Superior temporal gyrus (tissue), 1 donor: ENCODE results near the gene ARHGAP19.

ENCODE experiments used
- DNase-seq: peaks from one replicate; pipeline ENCODE4 v3.0.0-alpha.2; 2016; ENCODE audit errors: extremely low spot score

Gene ARHGAP19

DNA sequence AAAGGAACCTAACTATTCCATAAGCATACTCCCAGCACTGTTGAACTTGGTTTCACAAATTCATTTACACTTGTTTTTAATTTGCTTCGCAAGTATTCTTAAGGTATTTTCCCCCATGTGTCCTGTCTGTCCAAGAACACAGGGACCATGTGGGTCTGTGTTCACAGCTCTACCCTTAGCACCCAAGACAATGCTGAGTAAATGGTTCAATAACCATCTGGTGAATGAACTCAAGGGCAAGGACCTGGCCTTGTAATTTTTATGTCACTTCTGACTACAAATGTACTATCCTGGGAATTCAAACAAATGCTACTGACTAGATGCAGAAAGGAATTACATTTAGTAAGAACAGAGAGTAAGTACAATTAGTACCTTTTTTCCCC, 63.7 kb downstream of the ARHGAP19 start:
- DNase-seq, result no peak

DNA sequence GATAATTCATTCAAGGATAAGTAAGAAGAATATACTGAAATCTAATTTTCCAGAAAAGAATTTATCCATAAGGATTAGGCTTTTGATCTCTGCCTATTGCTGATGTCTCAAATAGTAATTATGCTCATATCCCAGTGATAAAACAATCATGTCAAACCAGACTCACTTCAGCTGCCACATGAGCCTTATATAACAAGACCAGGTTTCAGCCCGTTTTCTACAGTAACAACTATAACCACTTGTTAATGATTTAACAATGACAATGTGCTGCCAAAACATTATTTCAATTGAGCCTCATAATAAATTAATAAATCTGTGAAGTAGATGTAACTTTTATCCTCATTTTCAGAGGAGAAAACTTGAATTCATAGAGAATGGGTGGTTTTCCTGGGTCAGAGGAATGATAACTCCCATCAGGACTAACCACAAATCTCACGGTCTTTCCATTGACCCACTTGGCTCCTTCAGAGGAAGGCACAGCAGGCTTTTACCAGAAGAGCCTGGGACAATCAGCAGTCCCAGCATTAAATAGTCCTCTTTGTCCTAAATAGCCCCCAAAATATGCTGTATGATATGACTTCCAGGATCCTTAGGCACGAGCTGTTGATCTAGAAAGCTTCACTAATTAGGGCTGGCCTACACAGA, 64.2 kb downstream of the ARHGAP19 start:
- no peak for DNase-seq

DNA sequence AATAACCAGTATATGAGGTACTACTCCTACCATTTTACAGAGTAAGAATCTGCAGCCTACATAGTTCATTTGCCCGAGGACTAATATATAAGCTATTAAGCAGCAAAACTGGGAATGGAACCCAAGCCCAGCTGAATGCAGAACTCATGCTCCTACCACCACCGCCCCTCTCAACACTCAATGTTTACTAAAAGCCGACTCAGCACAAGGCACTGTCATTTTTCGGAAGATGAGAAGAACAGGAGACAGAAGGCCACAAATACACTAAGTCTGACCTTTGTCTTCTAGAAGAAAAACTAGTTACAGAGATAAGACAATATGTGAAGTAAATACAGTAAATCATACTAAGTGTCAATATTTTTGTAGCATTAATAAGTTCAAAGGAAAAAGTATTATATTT, 66.0 kb downstream of the ARHGAP19 start:
- no peak for DNase-seq

GRCh38 chr10:97224483-97225435, 67.7 kb downstream of the ARHGAP19 start:
- DNase-seq, result no peak

DNA sequence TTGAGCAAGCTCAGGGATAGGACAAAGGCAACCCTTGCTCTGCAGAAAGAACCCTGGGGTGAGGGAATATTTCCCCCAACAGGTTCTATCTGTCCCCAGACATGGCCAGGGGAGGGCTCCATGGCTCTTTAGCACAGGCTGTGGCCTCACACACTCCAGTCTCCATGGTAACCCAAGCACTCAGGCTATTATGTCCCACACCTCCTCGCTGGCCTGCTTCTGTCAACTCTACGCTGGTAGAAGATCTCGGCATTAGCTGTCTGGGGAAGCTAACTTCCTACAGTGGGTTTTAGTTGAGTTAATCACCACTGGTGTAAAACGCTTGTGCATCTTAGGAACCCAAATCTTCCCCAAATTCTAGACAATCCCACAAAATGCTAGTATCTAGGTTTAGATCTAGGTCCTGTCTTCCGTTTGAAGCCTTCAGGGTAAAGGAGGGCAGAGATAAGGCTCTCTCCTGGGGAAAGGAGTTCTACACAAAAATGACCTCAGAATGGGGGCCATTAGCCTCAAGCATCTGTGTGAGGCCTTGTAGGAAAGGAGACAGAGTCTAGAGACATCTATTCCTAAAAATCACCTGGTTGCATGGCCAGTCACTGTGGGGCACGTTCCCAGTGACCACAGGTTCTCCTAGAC, 70.0 kb downstream of the ARHGAP19 start:
- peak; percentile 21 for DNase-seq

DNA sequence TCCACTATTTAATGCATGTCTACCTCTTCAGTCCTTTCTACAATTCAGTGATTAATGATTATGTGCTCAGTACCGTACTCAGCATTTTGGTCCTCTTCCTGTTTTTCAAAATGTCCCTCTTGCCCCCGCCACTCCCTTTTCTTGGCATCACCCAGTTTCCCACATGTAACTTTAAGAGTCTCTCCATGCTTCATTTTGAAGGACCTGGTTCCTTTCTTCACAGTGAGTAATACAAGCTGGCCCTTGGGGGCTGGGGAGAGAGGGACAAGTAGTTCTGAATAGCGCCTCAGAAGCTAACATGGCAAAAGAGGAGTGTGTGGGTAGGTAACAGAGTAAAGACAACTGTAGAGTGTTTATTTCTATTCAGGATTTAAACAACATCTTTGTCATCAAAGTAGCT, 72.1 kb downstream of the ARHGAP19 start:
- no peak for DNase-seq

GRCh38 chr10:97217299-97217698, 75.1 kb downstream of the ARHGAP19 start:
- DNase-seq, result no peak

DNA sequence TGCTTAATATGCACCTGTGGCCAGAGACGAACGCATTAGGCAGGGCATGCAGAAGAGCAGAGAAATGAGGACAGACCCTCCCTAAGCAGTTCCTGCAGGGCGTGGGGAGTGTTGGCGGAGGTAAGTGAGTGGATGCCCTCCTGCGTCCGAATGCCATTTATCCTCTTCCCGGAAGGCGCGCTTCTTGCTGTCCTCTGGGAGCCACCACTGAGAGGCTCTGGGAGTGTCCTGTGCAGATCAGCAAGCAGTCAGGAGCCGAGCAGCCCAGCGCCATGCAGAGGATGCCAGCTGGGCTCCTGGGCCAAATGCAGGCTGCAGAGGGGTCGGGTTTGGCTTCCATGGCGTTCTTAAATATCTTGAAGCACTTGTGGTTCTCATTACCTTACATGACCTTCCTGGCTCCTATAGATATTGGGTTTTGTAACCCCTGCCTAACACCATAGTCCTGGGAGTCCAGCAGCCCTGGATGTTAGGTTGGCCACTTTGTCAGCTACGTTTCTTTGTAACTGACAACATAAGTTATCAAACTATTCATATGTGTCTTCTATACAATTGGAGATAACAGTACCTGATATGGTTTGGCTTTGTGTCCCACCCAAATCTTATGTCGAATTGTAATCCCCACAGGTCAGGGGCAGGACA, 76.7 kb downstream of the ARHGAP19 start:
- no peak for DNase-seq

- DNase-seq, result no peak
Measured at GRCh38 chr10:97213431-97213830, 79.0 kb downstream of the ARHGAP19 start.

DNA sequence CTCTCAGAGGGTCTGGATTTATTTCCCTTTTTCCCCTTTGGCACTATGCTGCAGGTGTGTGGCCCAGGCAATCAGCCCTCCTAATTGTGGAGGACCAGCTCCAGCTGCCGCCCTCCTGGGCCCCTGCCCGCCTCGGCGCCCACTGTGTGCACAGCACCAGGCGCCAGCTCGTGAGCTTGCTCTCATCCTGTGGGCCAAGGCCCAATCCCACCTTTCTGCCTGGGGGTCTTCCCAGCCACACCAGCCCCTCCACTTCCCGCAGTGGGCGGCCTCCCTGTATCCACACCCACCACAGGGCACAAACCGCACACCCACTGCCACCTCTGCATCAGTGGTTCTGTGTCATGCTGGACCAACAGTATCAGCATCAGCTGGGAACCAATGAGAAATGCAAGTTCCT, 81.2 kb downstream of the ARHGAP19 start:
- no peak for DNase-seq

GRCh38 chr10:97210543-97210960, 81.9 kb downstream of the ARHGAP19 start:
- DNase-seq, result peak; percentile 91

DNA sequence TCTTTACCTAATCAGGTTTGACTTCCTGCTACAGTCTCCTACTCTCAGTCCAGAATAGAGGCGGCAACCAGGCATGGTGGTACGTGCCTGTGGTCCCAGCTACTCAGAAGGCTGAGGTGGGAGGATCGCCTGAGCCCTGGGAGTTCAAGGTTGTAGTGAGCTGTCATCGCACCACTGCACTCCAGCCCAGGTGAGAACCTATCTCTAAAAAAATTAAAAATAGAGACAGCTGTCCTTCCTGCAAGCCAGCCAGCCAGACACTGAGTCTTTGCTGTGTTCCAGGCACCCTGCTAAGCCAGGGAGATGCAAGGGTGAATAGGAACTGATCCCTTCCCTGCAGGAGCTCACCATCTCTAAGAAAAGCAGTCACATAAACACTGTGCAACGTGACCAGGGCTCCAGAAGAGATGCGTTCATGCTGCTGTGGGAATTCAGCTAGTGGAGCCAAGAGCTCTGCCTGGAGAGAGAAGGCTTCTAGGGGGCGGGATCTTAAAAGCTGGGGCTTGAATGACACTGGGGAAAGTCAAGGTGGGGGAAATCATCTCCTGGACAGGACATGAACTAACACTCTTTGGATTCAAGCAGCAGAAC, 84.6 kb downstream of the ARHGAP19 start:
- no peak for DNase-seq

GRCh38 chr10:97207131-97207530, 85.3 kb downstream of the ARHGAP19 start:
- DNase-seq, result no peak

- no peak for DNase-seq
Measured at GRCh38 chr10:97204826-97205679, 87.4 kb downstream of the ARHGAP19 start.

DNA sequence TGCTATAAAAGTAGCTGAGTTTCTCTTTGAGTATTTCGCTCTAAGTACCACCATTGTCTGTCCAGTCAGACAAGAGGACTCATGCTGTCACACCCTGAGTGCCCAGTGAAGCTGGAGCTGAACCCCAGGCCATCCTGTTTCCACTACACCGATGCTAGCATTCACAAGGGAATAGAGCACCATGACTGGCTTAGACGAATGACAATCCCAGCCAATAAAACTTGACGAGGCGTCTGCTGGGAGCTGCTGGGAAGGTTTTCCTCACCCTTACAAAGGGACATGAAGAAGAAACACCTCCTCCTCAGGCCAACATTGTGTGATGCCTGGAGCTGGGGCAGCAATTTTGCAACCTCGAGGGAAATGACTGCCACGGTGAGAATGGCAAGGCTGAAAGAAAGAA, 89.2 kb downstream of the ARHGAP19 start:
- no peak for DNase-seq

DNA sequence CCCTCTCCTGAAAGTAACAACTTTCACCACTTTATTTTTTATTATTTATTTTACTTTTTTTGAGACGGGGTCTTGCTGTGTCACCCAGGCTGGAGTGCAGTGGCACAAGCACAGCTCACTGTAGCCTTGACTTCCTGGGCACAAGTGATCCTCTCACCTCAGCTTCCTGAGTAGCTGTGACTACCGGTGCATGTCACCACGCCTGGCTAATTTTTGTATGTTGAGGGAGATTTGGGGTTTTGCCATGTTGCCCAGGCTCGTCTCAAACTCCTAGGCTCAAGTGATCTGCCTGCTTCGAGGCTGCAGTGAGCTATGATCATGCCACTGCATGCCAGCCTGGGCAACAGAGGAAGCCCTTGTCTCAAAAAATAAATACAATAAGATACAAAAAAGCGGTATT, 91.8 kb downstream of the ARHGAP19 start:
- no peak for DNase-seq

GRCh38 chr10:97199152-97199551, 93.3 kb downstream of the ARHGAP19 start:
- no peak for DNase-seq

GRCh38 chr10:97197030-97197500, 95.4 kb downstream of the ARHGAP19 start:
- DNase-seq, result no peak

DNA sequence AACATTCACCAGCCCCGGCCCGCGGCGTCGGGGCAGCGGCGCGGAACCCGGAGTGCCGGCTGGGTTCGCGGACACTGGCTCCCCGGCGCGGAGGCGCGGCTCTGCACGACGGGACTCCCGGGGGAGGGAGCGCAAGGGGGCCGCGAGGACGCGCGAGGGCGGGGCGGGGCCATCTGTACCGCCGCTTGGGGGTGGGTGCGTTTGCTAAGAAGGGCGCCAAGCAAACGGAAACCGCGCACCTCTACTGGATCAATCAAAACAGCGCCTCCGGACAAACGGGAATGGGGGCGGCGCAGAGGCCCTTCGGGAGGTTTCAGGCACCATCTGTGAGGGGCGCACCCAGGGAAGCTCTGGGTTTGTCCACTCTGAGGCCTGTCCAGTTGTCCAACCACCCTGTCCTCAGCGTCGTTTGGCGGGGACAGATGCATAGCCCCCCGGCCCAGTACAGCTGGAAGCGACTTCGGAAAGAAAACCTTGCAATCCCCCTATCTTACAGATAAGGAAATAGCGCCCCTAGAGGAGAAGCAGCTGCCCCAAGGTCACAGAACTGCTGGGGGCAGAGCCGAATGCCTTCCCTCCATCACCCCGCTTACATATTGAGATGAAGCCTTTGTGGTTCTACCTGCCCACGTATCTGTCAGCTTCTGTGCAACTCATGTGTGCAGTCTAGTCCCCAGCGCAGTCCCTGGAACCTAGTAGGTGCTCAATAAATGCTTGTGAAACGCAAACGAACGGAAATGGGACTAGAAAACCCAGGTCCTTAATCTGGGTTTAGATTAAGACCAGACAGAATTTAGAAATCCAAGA, 96.0 kb downstream of the ARHGAP19 start:
- peak; percentile 65 for DNase-seq

GRCh38 chr10:97195706-97196222, 96.7 kb downstream of the ARHGAP19 start:
- DNase-seq, result no peak
